HG02885 (cell line): ENCODE data around the gene LRRFIP2.
"Not testable (repeated sequence)": the region's sequence is repeated elsewhere in the genome, so short reads cannot be mapped to it uniquely, and the experiment has no call there.

Experiments
- ATAC-seq: cut with Tn5 transposase; IDR thresholded peaks from one replicate; pipeline ENCODE4 v1.9.1; 2021; ENCODE audit warnings: mild to moderate bottlenecking; ENCODE audit not compliant: unreplicated experiment, poor library complexity

Gene LRRFIP2

GRCh38 chr3:37174532-37175126, at the start of gene LRRFIP2:
TSS of gene LRRFIP2 (minus strand) at chr3:37174582. CDS start at chr3:37148983, 25,599 bp downstream.
- ATAC-seq = peak; percentile 27

DNA sequence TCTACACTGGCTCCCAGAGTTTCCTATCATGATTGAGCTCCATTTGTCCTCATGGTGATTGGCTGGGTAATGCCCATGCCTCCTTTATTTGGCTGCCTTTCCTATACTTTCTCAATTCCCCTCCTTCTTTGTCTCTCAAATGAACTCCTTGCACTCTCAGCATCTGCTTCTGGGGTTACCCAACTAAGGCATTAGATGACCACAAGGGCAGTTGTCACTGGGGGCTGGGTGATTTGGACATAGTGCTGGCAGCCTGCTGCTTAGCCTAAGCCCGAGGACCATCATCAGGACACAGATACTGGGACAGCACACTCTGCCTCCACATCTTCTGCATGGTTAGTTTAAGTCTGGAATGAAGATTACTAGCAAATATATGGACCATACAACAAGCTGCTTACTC, 49.2 kb upstream of the LRRFIP2 start:
- ATAC-seq = no peak

DNA sequence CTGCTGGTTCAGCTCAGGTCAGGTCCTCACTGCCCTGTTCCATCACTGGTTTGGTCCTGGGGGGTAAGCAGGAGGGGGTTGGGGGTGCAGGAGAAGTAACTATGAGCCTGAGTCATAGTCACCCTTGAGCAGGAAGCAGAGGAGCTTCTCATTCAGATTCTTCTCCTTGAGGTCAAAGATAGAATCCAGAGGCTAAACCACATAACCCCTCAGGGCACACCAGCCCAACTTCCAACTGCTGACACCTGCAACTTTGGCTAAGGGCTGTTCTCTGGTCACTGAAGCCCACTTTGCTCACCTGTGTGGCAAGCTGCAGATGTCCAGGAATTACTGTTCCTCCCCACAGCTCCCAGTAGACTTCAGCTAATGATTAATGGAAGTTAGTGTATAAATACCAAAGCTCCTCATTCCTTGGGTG, 48.8 kb upstream of the LRRFIP2 start:
- ATAC-seq = no peak

- not testable (repeated sequence) for ATAC-seq
These were observed 48.2 kb upstream of the LRRFIP2 start for GRCh38 chr3:37222542-37222941.

GRCh38 chr3:37221407-37221806, 47.0 kb upstream of the LRRFIP2 start:
- ATAC-seq = no peak

GRCh38 chr3:37219266-37219665, 44.9 kb upstream of the LRRFIP2 start:
- ATAC-seq = no peak

- no peak for ATAC-seq
These were observed 43.8 kb upstream of the LRRFIP2 start for GRCh38 chr3:37218206-37218605.

DNA sequence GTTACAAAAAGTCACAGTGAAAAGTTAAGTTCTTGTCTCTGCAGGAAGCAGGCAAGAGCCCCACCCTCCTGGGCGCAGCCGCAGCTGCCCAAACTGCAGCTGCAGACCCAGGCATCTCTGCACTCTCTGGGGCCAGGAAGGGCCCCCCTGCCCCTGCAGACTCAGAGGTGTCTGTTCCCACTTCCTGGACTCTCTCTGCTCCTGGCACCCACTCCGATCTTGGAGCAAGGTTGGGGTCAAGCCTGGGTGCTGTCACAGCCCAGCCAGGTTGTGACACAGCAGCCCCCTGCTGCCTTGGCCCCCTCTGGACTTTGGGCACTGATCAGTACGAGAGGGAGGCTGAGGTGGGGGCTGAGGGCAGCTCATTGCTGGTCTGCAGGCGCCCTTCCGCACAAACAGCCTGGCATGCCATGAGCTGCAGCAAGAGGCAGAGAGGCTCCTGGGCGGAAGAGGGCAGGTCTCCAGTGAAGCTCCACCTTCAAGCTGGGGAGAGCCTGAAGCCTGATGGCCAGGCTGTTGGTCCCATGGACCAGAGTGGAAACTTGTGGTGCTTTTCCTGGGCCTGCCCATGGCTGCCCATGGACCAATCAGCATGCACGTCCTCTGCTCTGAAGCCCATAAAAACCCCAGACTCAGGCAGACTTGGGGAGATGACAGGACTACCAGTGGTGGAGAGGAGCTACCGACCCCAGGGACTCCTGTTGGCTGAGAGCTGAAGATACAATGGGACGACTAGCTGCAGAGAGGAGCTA, 42.9 kb upstream of the LRRFIP2 start:
- ATAC-seq = no peak

- no peak for ATAC-seq
These were observed 42.3 kb upstream of the LRRFIP2 start for GRCh38 chr3:37216597-37217097.

GRCh38 chr3:37214076-37214475, 39.7 kb upstream of the LRRFIP2 start:
- ATAC-seq = no peak

DNA sequence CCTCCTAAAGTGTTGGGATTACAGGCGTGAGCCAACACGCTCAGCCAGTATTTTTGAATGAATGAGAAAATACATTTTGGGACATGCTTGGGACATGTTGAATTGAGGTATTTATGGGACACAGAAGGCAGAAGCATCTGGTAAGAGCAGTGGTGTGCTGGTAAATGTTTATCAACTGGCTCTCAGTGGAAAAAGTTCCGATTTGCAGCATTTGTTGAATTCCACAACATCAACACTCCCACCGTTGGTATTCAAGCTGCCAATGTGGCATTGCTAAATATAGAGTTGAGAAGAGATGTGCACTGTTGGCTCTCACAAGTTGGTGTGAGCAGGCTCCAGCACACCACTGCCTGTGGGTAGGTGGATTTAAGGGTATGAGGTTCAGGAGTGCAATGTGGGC, 35.8 kb upstream of the LRRFIP2 start:
- ATAC-seq = no peak

- ATAC-seq = not testable (repeated sequence)
These were observed 34.2 kb upstream of the LRRFIP2 start for GRCh38 chr3:37208576-37208975.

DNA sequence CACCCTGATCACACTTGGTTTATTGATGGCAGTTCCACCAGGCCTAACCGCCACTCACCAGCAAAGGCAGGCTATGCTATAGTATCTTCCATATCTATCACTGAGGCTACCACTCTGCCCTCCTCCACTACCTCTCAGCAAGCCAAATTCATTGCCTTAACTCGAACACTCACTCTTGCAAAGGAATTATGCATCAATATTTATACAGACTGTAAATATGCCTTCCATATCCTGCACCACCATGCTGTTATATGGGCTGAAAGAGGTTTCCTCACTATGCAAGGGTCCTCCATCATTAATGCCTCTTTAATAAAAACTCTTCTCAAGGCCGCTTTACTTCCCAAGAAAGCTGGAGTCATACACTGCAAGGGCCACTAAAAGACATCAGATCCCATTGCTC, 33.6 kb upstream of the LRRFIP2 start:
- ATAC-seq = not testable (repeated sequence)

- ATAC-seq = not testable (repeated sequence)
These were observed 31.7 kb upstream of the LRRFIP2 start for GRCh38 chr3:37206041-37206440.

DNA sequence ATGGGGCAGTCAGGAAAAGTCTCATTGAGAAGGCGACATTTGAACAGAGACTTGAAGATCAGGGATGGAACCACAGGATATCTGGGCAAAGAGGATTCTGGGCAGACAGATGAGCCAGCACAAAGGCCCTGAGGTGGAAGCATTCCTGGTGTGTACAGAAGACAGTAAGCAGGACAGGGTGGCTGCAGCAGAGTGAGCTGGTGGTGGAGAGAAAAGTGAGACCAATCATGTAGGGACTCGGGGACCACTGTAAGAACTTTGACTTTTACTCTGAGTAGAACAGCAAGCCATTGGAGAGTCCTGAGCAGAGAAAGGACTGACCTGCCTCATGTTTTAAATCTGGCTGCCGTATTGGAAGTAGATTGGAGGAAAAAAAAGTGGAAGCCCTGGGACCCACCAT, 29.9 kb upstream of the LRRFIP2 start:
- ATAC-seq = no peak

- ATAC-seq = no peak
These were observed 27.7 kb upstream of the LRRFIP2 start for GRCh38 chr3:37202035-37202434.

- no peak for ATAC-seq
These were observed 25.8 kb upstream of the LRRFIP2 start for GRCh38 chr3:37200141-37200540.

DNA sequence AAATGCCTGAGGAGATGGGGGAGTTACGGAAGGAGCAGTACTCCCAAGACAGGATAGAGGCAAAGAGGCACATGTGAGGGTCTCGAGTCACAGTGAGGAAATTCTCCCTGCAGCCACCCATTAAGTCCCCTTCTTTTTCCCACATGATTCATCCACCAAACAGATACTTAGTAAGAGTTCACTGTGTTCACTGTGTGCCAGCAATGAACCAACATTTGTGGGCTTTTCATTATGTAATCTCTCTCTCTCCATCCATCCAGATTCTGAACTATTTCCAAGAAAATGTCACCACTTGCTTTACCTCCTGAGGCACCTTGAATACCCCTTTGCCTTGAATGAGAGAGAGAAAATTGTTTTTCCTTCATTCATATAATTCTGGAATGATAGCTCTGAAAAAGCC, 24.6 kb upstream of the LRRFIP2 start:
- ATAC-seq = no peak

- no peak for ATAC-seq
These were observed 24.2 kb upstream of the LRRFIP2 start for GRCh38 chr3:37198547-37198946.

DNA sequence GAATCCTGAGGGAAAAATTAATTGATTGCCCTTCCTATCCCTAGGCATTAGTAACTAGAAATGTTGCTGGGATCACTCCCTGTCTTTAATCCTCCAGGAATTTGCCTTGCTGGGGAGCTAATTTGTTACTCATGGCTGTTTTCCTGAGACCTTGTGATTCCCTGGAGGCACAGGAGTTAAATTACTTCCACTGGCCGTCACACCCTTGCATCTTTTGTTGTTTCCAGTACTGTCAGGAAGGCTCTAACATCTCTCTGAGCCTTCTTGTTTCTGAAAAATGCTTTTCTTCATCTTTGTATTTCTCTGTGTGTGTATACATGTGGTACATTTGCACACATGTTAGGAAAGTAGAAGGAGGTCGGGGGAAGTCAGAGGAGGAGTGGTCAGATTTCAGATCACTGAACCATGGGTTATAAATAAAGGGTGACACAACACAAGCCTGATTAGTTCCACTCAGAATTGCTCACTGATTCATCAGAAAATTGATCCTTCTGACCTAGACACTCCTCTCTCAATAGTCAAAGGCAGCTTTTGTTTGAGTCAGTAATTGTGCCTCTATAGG, 23.5 kb upstream of the LRRFIP2 start:
- ATAC-seq = no peak

DNA sequence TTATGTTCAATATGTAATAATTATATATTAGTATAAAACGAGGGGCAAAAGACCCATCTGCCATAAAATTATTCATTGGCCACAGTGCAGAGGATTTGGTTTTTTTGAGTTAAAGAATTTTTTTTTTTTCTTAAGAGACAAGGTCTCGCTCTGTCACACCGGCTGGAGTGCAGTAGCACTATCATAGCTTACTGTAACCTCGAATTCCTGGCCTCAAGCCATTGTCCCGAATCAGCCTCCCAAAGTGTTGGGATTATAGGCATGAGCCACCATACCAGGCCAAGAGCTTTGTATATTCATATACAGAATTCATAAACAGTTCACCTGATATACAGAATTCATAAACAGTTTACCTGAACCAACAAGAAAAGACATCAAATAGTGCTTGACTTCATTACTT, 20.2 kb upstream of the LRRFIP2 start:
- no peak for ATAC-seq
